ENCODE results near the gene ENC1. TPM values are rescaled to one million over a fixed set of nuclear protein-coding genes. Genes with fewer than 3 reads are reported as not detected.

Gene ENC1
- polyA plus RNA-seq, 1 of the 3 experiments (the other 2 are of a cell fraction): 20.3 TPM

- Histone ChIP-seq H3K4me2 (no peak overlapping the region), H3K36me3 (replicated peaks in 1 of 2; ENCODE audit: control insufficient read depth in 1 of 2, insufficient read depth in 2 of 2, low read length in 1 of 2) (no peaks in the 10 kb centered on the region), H3K4me1 (ENCODE audit: control insufficient read depth in 1 of 2, insufficient read depth in 2 of 2, low read depth in 1 of 2, low read length in 1 of 2) (peaks cover 15 to 27% of the 10 kb centered on the region in 2 experiments), H3K9me3 (no peaks in the 10 kb centered on the region), H3F3A (replicated peaks; ENCODE audit: insufficient read depth) (peaks cover 14% of the 10 kb centered on the region), H4K20me1 (ENCODE audit: insufficient read depth) (no peaks in the 10 kb centered on the region), H3K79me2 (ENCODE audit: insufficient read depth) (no peaks in the 10 kb centered on the region), H3K9me2 (no peaks in the 10 kb centered on the region), H3K9ac (no peak overlapping the region), H3K4me3 (ENCODE audit: low read depth in 2 of 2, low read length in 1 of 2) (no peak overlapping the region), H2AFZ (ENCODE audit: low read depth) (peak overlapping the region; percentile 47; the same call in 1 of the 2 replicates), H3K27ac (ENCODE audit: low read depth in 2 of 2, low read length in 1 of 2) (no peak overlapping the region; a peak in 1 of 4 replicates), H3K27me3 (ENCODE audit: insufficient read depth) (no peaks in the 10 kb centered on the region)
- TF ChIP-seq SIN3A (IDR thresholded peaks at IDR 0.05; ENCODE audit: borderline replicate concordance, low read depth, low read length) (no peak), EZH2phosphoT487 (IDR thresholded peaks at IDR 0.05; ENCODE audit: borderline replicate concordance, low read depth) (no peak), TEAD4 (IDR thresholded peaks at IDR 0.05; ENCODE audit: borderline replicate concordance, insufficient read depth) (no peak), RAD21 (IDR thresholded peaks at IDR 0.05; ENCODE audit: low read length) (no peak), USF2 (IDR thresholded peaks at IDR 0.05; ENCODE audit: borderline replicate concordance, low read depth, low read length) (no peak), SMC3 (IDR thresholded peaks at IDR 0.05; ENCODE audit: low read depth, low read length) (no peak), USF1 (IDR thresholded peaks at IDR 0.05; ENCODE audit: borderline replicate concordance, low read depth) (no peak), EP300 (IDR thresholded peaks at IDR 0.05; ENCODE audit: borderline replicate concordance in 1 of 2, low read depth in 1 of 2, low read length in 1 of 2) (no peak), REST (IDR thresholded peaks at IDR 0.05; ENCODE audit: low read depth, low read length) (no peak), JUND (IDR thresholded peaks at IDR 0.05) (no peak), TAF1 (IDR thresholded peaks at IDR 0.05; ENCODE audit: borderline replicate concordance, low read depth, low read length) (no peak), MEF2A (IDR thresholded peaks at IDR 0.05; ENCODE audit: borderline replicate concordance, low read depth) (no peak), GATA2 (CRISPR knock-in tag; IDR thresholded peaks at IDR 0.05) (no peak), RFX5 (IDR thresholded peaks at IDR 0.05; ENCODE audit: low read length) (no peak), GABPA (IDR thresholded peaks at IDR 0.05; ENCODE audit: low read depth) (no peak), MAX (IDR thresholded peaks at IDR 0.05; ENCODE audit: low read depth) (no peak), TCF12 (IDR thresholded peaks at IDR 0.05) (no peak), FOSL2 (IDR thresholded peaks at IDR 0.05; ENCODE audit: borderline replicate concordance, low read depth) (no peak)
- TF ChIP-seq, protein P1, sequence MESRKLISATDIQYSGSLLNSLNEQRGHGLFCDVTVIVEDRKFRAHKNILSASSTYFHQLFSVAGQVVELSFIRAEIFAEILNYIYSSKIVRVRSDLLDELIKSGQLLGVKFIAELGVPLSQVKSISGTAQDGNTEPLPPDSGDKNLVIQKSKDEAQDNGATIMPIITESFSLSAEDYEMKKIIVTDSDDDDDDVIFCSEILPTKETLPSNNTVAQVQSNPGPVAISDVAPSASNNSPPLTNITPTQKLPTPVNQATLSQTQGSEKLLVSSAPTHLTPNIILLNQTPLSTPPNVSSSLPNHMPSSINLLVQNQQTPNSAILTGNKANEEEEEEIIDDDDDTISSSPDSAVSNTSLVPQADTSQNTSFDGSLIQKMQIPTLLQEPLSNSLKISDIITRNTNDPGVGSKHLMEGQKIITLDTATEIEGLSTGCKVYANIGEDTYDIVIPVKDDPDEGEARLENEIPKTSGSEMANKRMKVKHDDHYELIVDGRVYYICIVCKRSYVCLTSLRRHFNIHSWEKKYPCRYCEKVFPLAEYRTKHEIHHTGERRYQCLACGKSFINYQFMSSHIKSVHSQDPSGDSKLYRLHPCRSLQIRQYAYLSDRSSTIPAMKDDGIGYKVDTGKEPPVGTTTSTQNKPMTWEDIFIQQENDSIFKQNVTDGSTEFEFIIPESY (IDR thresholded peaks at IDR 0.05; ENCODE audit: borderline replicate concordance, low read depth): no peak
- TF ChIP-seq, protein P2, sequence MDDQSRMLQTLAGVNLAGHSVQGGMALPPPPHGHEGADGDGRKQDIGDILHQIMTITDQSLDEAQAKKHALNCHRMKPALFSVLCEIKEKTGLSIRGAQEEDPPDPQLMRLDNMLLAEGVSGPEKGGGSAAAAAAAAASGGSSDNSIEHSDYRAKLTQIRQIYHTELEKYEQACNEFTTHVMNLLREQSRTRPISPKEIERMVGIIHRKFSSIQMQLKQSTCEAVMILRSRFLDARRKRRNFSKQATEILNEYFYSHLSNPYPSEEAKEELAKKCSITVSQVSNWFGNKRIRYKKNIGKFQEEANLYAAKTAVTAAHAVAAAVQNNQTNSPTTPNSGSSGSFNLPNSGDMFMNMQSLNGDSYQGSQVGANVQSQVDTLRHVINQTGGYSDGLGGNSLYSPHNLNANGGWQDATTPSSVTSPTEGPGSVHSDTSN (IDR thresholded peaks at IDR 0.05): no peak
- DNase-seq: no peak
- 80% methylated on average over 1 of the region's 1 CpG for WGBS (ENCODE audit: low lambda C conversion rate)
- CTCF ChIA-PET: interaction anchor here (0.6 to 9.2 kb wide), 5 partner anchors 74 to 854 kb away, joined by 3 to 124 read pairs (median 3); no protein-coding TSS in a partner anchor
- POLR2A ChIA-PET: interaction anchor here (0.6 kb wide), 1 partner anchor 444 kb away, joined by 3 read pairs; no protein-coding TSS in a partner anchor
These were observed 6.6 kb upstream of the ENC1 start for GRCh38 chr5:74647096-74647495.
